ENCODE data around the gene UNC5C.

DNA sequence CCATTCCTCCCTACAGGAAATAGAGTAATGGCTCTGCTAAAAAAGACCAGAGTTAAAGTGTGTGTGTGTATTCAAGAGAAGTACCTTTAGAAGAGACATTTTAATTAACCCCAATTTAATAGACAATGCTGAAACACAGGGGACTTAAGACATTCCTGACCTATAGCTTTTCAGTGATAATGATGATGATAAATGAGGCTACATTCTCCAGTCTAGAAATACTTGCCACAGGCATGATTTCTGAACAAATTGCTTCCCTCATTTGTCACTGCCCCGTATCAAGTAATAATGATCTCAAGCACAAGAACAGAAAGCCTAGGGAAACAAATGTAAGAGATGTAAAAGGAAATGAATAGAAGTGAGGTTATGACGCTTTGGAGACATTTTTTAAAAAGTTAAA, 117.1 kb downstream of the UNC5C start:
- no peak for TF ChIP-seq EP300 (IDR thresholded peaks at IDR 0.05)
- TF ChIP-seq, protein P1, sequence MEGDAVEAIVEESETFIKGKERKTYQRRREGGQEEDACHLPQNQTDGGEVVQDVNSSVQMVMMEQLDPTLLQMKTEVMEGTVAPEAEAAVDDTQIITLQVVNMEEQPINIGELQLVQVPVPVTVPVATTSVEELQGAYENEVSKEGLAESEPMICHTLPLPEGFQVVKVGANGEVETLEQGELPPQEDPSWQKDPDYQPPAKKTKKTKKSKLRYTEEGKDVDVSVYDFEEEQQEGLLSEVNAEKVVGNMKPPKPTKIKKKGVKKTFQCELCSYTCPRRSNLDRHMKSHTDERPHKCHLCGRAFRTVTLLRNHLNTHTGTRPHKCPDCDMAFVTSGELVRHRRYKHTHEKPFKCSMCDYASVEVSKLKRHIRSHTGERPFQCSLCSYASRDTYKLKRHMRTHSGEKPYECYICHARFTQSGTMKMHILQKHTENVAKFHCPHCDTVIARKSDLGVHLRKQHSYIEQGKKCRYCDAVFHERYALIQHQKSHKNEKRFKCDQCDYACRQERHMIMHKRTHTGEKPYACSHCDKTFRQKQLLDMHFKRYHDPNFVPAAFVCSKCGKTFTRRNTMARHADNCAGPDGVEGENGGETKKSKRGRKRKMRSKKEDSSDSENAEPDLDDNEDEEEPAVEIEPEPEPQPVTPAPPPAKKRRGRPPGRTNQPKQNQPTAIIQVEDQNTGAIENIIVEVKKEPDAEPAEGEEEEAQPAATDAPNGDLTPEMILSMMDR (IDR thresholded peaks at IDR 0.05) = no peak
- TF ChIP-seq POLR2A (IDR thresholded peaks at IDR 0.05) = no peak

Measured in tibial nerve (tissue), 4 donors.